GM21367 (cell line): Measurements from ENCODE around the gene IGFBP4.

Experiments
- ATAC-seq: cut with Tn5 transposase; IDR thresholded peaks from one replicate; pipeline ENCODE4 v1.9.1; 2021; ENCODE audit not compliant: unreplicated experiment

IGFBP4 gene

GRCh38 chr17:40431231-40431602, 12.0 kb upstream of the IGFBP4 start:
- ATAC-seq = no peak

DNA sequence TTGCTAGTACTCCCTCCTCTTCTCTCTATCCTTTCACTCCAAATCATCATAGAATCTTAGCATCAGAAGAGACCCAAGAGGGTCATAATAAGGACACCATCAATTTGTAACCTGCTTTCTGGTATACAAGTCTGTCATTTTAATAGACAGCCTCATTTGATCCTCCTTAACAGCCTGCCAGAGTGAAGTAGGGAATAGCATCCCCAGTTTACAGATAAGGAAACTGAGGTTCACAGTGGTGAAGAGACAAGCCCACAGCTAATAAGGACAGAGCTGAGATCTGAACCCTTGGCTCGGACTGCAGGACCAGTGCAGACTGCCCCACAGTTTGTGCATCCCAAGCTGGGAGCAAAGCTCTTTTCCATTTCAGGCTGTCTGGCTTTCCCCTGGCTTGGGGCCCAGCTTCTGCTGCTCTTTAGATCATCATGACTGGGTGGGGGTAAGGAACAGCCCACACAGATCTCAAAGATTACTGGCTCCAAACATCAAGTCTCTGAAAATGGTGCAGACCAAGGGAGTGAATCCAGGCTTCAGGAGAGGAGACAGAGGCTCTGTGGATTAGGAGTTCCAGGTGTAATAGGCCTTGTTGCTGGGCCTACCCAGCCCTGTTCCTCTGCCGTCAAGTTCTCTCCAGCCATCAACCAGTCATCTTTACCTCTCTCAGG, 10.3 kb upstream of the IGFBP4 start:
- no peak for ATAC-seq

GRCh38 chr17:40433551-40434415, 9.5 kb upstream of the IGFBP4 start:
- ATAC-seq = no peak

DNA sequence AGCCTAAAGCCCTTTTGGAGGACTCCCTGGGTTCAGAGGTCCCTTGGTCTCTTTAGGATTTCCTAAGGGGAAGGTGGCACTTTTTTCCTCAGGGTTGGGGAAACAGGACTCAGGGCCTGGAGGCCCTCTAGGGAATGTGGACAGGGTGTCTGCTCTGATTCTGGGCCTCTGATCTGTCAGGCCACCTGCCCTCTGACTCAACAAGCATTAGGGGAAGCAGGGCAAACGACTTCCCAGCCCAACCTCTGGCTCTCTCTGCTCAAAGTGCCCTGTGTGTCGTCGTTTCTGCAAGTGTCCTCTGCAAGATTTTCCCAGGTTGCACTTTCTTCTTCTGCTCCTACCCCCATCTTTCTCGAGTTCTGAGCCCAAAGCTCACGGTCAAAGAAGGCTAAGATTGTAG, 6.6 kb upstream of the IGFBP4 start:
- ATAC-seq = no peak

DNA sequence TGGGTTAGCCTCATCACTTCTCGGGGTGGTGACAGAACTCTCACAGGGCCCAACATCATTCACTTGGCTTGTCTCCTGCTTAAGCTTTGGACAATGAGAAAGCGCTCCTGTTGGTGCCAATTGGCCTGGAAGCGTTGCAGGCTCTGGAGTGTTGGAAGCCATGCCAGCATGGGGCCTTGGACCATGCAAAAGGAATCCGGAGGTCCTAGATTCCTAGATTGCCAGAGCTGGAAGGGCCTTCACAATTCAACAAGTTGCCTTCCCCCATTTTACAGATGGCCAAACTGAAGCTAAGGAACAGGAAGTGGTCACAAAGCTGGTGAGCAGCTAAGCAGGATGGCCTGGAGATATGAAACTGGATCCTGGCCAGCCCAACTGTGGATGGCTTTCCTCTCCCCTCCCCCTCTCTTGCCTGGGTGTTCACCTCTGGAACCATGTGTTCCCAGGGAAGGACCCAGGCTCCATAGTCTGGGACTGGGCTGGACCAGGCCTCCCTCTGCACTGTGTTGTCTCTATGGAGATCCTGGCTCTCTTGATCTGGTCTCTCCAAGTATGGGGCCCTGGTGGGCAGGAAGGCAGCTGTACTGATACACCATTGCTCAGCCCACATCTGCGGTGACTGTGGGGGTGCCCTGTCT, 6.0 kb upstream of the IGFBP4 start:
- no peak for ATAC-seq

DNA sequence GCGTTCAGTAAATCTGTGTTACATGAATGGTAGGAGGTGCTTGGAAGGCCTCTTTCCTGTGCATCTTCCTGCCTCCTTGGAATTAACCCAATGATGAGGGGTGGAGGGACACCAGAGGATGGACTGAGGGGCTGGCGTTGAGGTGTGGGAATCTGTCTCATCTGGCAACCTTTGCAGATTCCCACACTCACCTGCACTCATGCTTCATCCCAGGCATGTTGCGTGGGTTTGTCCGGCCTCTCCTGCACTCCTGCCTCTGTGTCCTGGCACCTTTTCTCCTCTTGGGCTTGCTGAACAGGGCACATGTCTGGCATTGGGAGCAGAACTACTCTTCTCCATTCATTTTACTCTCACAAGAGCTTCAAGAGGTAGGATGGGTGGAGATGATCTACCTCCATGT, 3.1 kb upstream of the IGFBP4 start:
- ATAC-seq = no peak

- no peak for ATAC-seq
These were observed 656 bp upstream of the IGFBP4 start for GRCh38 chr17:40442392-40443195.

- no peak for ATAC-seq
These were observed 994 bp downstream of the IGFBP4 start for GRCh38 chr17:40443988-40444899.

- ATAC-seq = no peak
These were observed 2.7 kb downstream of the IGFBP4 start for GRCh38 chr17:40445751-40446468.

GRCh38 chr17:40447148-40447644, 3.9 kb downstream of the IGFBP4 start:
- no peak for ATAC-seq

- ATAC-seq = no peak
These were observed 4.6 kb downstream of the IGFBP4 start for GRCh38 chr17:40447806-40448205.

DNA sequence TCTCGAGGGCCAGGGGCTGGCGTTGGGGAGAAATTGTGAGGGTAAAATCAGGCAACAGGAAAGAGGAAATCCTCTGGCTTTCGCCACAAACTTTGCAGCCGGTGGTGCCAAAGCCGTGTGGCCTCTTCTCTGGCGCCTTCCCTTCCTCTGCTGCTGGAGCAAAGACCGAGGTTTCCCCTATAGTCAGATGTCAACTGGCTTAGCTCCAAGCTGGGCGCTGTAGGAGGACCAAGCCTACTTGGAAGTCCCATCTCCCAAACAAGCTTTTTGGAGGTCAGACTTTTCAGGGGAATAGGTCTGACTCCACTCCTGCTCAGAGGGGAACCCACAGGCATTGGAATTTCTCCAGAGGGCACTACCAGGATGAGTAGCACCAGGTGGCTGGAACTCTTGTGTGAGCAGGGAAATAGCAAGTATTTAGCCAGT, 5.0 kb downstream of the IGFBP4 start:
- ATAC-seq = no peak

DNA sequence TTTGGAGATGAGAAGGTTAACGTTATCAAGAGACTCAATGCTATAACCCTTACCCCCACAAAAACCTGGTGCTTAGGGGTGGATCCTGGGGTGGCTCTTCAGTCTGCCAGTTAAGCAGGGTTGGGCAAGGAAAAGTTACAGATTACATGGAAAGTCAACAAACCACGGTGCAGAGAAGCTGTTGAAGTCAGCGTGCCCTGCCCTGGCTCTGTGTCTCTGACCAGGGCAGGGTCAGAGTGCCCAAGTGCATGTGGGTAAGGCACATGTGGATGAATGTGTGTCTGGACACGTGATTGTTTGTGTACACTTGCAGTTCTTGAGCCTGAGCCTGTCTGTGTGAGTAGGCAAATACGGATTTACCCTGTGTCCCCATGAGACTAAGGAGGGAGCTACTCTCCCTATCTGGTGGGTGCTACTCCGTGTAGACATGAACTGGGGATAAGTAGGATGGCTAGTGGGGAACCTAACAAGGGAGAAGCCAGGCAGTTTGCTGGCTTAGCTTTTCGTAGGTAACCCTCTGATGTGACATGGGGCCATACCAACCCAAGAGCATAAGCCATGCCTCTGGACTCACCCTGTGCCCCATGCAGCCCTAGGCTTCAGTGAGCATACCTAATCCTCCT, 5.5 kb downstream of the IGFBP4 start:
- no peak for ATAC-seq

DNA sequence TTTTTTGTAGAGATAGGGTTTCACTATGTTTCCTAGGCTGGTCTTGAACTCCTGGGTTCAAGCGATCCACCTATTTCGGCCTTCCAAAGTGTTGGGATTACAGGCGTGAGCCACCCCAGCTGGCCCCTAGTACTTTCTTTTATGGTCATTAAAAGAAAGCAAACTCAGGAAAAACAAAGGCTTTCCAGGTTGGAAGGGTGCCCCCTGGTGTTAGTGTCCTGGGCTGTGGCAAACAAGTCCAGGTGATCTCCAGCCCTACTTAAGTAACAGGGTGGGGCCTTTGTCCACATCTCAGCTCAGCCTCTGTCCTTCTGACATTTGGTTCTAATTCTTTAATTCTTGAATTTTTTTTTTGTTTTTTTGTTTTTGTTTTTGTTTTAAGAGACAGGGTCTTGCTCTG, 6.9 kb downstream of the IGFBP4 start:
- ATAC-seq = no peak

GRCh38 chr17:40451420-40451819, 8.2 kb downstream of the IGFBP4 start:
- no peak for ATAC-seq

DNA sequence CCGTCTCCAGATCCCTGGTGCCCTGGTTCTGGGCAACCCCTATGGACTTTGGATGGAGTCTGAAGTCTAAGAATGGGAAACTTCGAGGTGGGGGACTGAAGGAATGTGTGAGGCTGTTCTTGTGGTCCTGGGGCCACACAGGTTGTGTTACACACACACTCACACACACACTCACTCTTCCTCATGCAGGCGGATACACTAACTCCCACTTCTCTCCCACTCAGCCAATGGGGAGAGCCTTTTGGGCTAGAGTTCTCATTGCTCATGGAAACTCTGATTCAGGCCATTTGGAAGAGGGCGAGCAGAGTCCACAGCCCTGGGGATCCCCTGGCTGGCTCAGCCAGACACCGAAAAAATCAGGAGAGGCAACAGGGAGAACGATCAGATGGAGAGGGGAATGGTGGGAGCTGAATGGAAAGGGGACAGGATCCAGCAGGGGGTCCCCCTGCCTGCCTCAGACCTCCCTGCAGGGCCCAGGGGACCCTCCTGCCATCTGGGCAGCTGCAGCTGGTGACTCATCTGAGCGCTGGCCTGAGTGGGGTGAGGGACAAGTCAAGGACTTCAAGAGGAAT, 9.1 kb downstream of the IGFBP4 start:
- no peak for ATAC-seq

DNA sequence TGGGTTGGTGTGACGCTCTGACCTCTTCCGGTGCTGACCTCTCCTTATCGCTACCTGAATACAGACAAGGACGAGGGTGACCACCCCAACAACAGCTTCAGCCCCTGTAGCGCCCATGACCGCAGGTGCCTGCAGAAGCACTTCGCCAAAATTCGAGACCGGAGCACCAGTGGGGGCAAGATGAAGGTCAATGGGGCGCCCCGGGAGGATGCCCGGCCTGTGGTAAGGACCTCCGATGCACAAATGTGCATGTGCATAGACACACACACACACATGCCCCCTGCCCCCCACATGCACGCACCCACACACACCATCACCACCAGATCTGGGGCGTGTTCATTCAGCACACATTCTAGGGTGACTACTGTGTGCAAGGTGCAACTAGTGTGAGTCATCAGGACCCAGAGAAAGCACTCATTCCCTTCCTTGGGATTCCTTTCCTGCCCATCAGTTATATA, 9.7 kb downstream of the IGFBP4 start:
- no peak for ATAC-seq

GRCh38 chr17:40453881-40454612, 10.8 kb downstream of the IGFBP4 start:
- no peak for ATAC-seq
